ENCODE data around the gene PLPPR4.
"Not testable (repeated sequence)": the region's sequence is repeated elsewhere in the genome, so short reads cannot be mapped to it uniquely, and the experiment has no call there.

PLPPR4 gene

GRCh38 chr1:99269321-99269720, 5.0 kb downstream of the PLPPR4 start:
- DNase-seq (ENCODE audit: low read depth in 2 of 2), result no peak

GRCh38 chr1:99270646-99271045, 6.4 kb downstream of the PLPPR4 start:
- no peak for DNase-seq (ENCODE audit: low read depth in 2 of 2)

GRCh38 chr1:99271249-99271648, 7.0 kb downstream of the PLPPR4 start:
- DNase-seq (ENCODE audit: low read depth in 2 of 2), result no peak

GRCh38 chr1:99277066-99277465, 12.8 kb downstream of the PLPPR4 start:
- no peak for DNase-seq (ENCODE audit: low read depth in 2 of 2)

GRCh38 chr1:99279525-99279924, 15.2 kb downstream of the PLPPR4 start:
- no peak for DNase-seq (ENCODE audit: low read depth in 2 of 2)

- DNase-seq (ENCODE audit: low read depth in 2 of 2), result no peak
Measured at GRCh38 chr1:99281105-99281504, 16.8 kb downstream of the PLPPR4 start.

GRCh38 chr1:99282536-99282935, 18.2 kb downstream of the PLPPR4 start:
- DNase-seq (ENCODE audit: low read depth in 2 of 2), result no peak

- DNase-seq (ENCODE audit: low read depth in 2 of 2), result not testable (repeated sequence)
Measured at GRCh38 chr1:99283521-99283920, 19.2 kb downstream of the PLPPR4 start.

GRCh38 chr1:99292886-99293285, 28.6 kb downstream of the PLPPR4 start:
- no peak for DNase-seq (ENCODE audit: low read depth in 2 of 2)

- DNase-seq (ENCODE audit: low read depth in 2 of 2), result no peak
Measured at GRCh38 chr1:99297923-99298322, 33.6 kb downstream of the PLPPR4 start.

- no peak for DNase-seq (ENCODE audit: low read depth in 2 of 2)
Measured at GRCh38 chr1:99304725-99305282, 40.5 kb downstream of the PLPPR4 start.

- DNase-seq (ENCODE audit: low read depth in 2 of 2), result no peak
Measured at GRCh38 chr1:99305626-99306025, 41.3 kb downstream of the PLPPR4 start.

- no peak for DNase-seq (ENCODE audit: low read depth in 2 of 2)
Measured at GRCh38 chr1:99306056-99306455, 41.8 kb downstream of the PLPPR4 start.

GRCh38 chr1:99306644-99307043, 42.4 kb downstream of the PLPPR4 start:
- DNase-seq (ENCODE audit: low read depth in 2 of 2), result no peak

GRCh38 chr1:99315305-99315704, 51.0 kb downstream of the PLPPR4 start:
- no peak for DNase-seq (ENCODE audit: low read depth in 2 of 2)

GRCh38 chr1:99326215-99326949, 62.1 kb downstream of the PLPPR4 start:
- DNase-seq (ENCODE audit: low read depth in 2 of 2), result no peak

GRCh38 chr1:99327357-99327756, 63.1 kb downstream of the PLPPR4 start:
- DNase-seq (ENCODE audit: low read depth in 2 of 2), result no peak

GRCh38 chr1:99328171-99328570, 63.9 kb downstream of the PLPPR4 start:
- DNase-seq (ENCODE audit: low read depth in 2 of 2), result no peak

- no peak for DNase-seq (ENCODE audit: low read depth in 2 of 2)
Measured at GRCh38 chr1:99331083-99331482, 66.8 kb downstream of the PLPPR4 start.

GRCh38 chr1:99331636-99332035, 67.3 kb downstream of the PLPPR4 start:
- no peak for DNase-seq (ENCODE audit: low read depth in 2 of 2)

- no peak for DNase-seq (ENCODE audit: low read depth in 2 of 2)
Measured at GRCh38 chr1:99332561-99332960, 68.3 kb downstream of the PLPPR4 start.

- no peak for DNase-seq (ENCODE audit: low read depth in 2 of 2)
Measured at GRCh38 chr1:99334991-99335390, 70.7 kb downstream of the PLPPR4 start.

GRCh38 chr1:99347041-99347684, 82.9 kb downstream of the PLPPR4 start:
- DNase-seq (ENCODE audit: low read depth in 2 of 2), result no peak
